ENCODE data around the gene FAM110C.

Gene FAM110C

DNA sequence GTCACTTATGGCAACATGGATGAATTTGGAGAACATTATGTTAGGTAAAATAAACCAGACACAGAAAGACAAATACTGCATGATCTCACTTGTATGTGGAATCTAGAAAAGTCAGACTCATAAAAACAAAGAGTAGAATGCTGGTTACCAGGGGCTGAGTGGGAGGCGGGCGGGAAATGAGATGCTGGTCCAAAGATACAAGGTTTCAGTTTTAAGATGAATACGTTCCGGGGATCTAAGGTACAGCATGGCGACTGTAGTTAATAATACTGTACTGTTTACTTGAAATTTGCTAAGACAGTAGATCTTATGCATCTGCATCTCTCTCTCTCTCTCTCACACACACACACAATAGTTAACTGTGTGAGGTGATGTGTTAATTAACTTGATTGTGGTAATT, 14.2 kb downstream of the FAM110C start:
- no peak overlapping the region for H3K9ac ChIP-seq (ENCODE audit: low read length)
- H3K27me3 ChIP-seq (replicated peaks; ENCODE audit: insufficient read depth, low read length), result no peaks in the 10 kb centered on the region
- no peaks in the 10 kb centered on the region for H4K20me1 ChIP-seq (ENCODE audit: insufficient read depth, low read length)
- no peaks in the 10 kb centered on the region for H3K9me3 ChIP-seq (replicated peaks; ENCODE audit: insufficient read depth, low read length)
- H3F3A ChIP-seq (ENCODE audit: insufficient read depth, low read length), result no peaks in the 10 kb centered on the region
- no peak overlapping the region for H2AFZ ChIP-seq (ENCODE audit: low read length)
- H3K79me2 ChIP-seq (ENCODE audit: low read length), result no peaks in the 10 kb centered on the region
- H3K27ac ChIP-seq (ENCODE audit: low read length), result no peak overlapping the region
- H3K36me3 ChIP-seq (replicated peaks; ENCODE audit: insufficient read depth, low read length), result no peaks in the 10 kb centered on the region
- TF ChIP-seq EZH2phosphoT487 (IDR thresholded peaks at IDR 0.05; ENCODE audit: low read length), result no peak
- TF ChIP-seq, protein P1, sequence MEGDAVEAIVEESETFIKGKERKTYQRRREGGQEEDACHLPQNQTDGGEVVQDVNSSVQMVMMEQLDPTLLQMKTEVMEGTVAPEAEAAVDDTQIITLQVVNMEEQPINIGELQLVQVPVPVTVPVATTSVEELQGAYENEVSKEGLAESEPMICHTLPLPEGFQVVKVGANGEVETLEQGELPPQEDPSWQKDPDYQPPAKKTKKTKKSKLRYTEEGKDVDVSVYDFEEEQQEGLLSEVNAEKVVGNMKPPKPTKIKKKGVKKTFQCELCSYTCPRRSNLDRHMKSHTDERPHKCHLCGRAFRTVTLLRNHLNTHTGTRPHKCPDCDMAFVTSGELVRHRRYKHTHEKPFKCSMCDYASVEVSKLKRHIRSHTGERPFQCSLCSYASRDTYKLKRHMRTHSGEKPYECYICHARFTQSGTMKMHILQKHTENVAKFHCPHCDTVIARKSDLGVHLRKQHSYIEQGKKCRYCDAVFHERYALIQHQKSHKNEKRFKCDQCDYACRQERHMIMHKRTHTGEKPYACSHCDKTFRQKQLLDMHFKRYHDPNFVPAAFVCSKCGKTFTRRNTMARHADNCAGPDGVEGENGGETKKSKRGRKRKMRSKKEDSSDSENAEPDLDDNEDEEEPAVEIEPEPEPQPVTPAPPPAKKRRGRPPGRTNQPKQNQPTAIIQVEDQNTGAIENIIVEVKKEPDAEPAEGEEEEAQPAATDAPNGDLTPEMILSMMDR (IDR thresholded peaks at IDR 0.05; ENCODE audit: low read length), result no peak
- H3K9me2 ChIP-seq (replicated peaks; ENCODE audit: insufficient read depth, low read length), result no peaks in the 10 kb centered on the region
- no peak overlapping the region for H3K4me3 ChIP-seq (ENCODE audit: low read length)
- H3K4me1 ChIP-seq (ENCODE audit: low read length), result peaks cover 12% of the 10 kb centered on the region; the same call in 1 of the 2 replicates
- no peak for DNase-seq
- H3K4me2 ChIP-seq (ENCODE audit: low read depth, low read length), result no peak overlapping the region

DNA sequence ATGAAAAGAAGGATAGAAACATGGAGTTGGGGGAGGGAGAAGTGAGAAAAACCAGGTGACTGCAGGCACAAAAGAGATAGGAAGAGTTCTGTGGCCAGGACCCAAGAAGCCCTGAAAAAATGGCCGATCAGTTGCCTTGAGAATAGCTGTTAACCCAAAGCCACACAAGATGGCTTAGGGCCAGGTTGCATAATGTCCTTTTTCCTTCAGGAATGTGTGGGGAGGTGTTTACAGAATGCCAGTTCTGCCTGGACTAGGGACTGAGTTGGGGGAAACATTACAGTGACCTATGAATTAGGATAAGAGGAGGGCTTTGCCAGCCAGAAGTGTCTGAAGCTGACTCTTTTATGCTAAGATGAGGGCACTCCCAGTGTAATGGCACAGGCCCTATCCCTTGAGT, 17.1 kb downstream of the FAM110C start:
- no peak for TF ChIP-seq EZH2 (optimal IDR thresholded peaks at IDR 0.05; ENCODE audit: low read depth, low read length)
- TF ChIP-seq, protein P1 (IDR thresholded peaks at IDR 0.05; ENCODE audit: low read length), result no peak
- no peak for TF ChIP-seq EZH2phosphoT487 (IDR thresholded peaks at IDR 0.05; ENCODE audit: low read length)
- peaks cover 18% of the 10 kb centered on the region for H3K4me1 ChIP-seq (ENCODE audit: low read length)

DNA sequence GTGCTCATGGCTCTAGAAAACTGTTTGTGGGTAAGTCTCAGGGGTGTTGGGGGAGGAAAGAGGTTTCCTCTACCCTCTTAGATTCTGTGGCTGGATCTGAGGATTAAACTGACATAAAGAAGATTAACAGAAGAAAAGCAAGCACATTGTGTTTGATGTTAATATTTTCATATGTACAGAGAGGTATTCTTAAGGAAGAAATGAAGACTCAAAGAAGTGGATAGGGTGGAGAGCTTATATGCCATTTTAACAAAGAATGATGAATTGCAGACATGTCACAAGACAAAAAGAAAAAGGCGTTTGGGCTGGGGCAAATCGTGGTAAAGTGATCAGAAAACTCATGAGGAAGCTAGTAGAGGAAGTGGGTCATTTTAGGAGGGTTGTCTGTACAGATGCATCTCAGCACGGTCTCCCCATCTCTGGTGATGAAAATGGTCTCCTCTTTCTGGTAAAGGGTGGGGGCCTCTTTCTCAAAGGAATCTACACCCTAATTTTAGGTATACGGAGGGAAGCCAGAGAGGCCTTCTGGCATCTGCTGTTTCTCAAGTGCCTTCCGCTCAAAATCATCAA, 17.8 kb downstream of the FAM110C start:
- Histone ChIP-seq H3K27me3 (replicated peaks; ENCODE audit: insufficient read depth, low read length) (no peaks in the 10 kb centered on the region), H3K9me3 (replicated peaks; ENCODE audit: insufficient read depth, low read length) (no peaks in the 10 kb centered on the region), H3K36me3 (replicated peaks; ENCODE audit: insufficient read depth, low read length) (no peaks in the 10 kb centered on the region), H3K4me2 (ENCODE audit: low read depth, low read length) (no peak overlapping the region), H3K27ac (ENCODE audit: low read length) (no peak overlapping the region), H3K9ac (ENCODE audit: low read length) (no peak overlapping the region), H3K79me2 (ENCODE audit: low read length) (no peaks in the 10 kb centered on the region), H2AFZ (ENCODE audit: low read length) (no peak overlapping the region), H3F3A (ENCODE audit: insufficient read depth, low read length) (no peaks in the 10 kb centered on the region), H3K4me1 (ENCODE audit: low read length) (peaks cover 18% of the 10 kb centered on the region), H4K20me1 (ENCODE audit: insufficient read depth, low read length) (no peaks in the 10 kb centered on the region), H3K4me3 (ENCODE audit: low read length) (no peak overlapping the region), H3K9me2 (replicated peaks; ENCODE audit: insufficient read depth, low read length) (no peaks in the 10 kb centered on the region)
- no peak for DNase-seq
- TF ChIP-seq, protein P1 (IDR thresholded peaks at IDR 0.05; ENCODE audit: low read length), result no peak
- no peak for TF ChIP-seq EZH2phosphoT487 (IDR thresholded peaks at IDR 0.05; ENCODE audit: low read length)
- TF ChIP-seq EZH2 (optimal IDR thresholded peaks at IDR 0.05; ENCODE audit: low read depth, low read length), result no peak

More for the DNA sequence above, 17.1 kb downstream of the FAM110C start:
- H3K27ac ChIP-seq (ENCODE audit: low read length), result no peak overlapping the region
- H3K9me3 ChIP-seq (replicated peaks; ENCODE audit: insufficient read depth, low read length), result no peaks in the 10 kb centered on the region
- DNase-seq, result no peak
- H3K9me2 ChIP-seq (replicated peaks; ENCODE audit: insufficient read depth, low read length), result no peaks in the 10 kb centered on the region
- H3K4me3 ChIP-seq (ENCODE audit: low read length), result no peak overlapping the region
- H3K27me3 ChIP-seq (replicated peaks; ENCODE audit: insufficient read depth, low read length), result no peaks in the 10 kb centered on the region
- no peaks in the 10 kb centered on the region for H4K20me1 ChIP-seq (ENCODE audit: insufficient read depth, low read length)
- no peaks in the 10 kb centered on the region for H3F3A ChIP-seq (ENCODE audit: insufficient read depth, low read length)
- no peak overlapping the region for H3K4me2 ChIP-seq (ENCODE audit: low read depth, low read length)
- H3K9ac ChIP-seq (ENCODE audit: low read length), result no peak overlapping the region
- H3K79me2 ChIP-seq (ENCODE audit: low read length), result no peaks in the 10 kb centered on the region
- H3K36me3 ChIP-seq (replicated peaks; ENCODE audit: insufficient read depth, low read length), result no peaks in the 10 kb centered on the region
- no peak overlapping the region for H2AFZ ChIP-seq (ENCODE audit: low read length)

All from MM.1S (cell line).